ENCODE measurements around the gene SGIP1.

DNA sequence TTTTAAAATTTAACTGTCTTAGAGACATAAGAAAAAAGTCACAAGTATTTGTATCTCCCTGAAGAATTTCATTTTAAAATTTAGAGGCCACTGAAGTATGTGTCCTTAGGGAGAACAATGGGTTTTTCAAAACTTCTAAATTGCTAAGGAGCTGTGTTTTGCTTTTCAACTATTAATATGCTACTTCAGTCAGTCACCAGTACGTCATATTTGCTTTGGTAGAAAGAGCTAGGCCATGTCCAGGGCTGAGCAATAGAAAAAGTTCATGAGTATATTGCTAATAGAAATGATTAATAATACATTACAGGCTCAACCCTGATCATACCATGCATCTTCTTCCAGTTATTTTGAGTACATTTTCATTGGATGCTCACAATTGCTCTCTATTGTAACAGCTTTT is 1.7 kb upstream of the SGIP1 start:
- TF ChIP-seq POLR2A (IDR thresholded peaks at IDR 0.05) (no peak), EP300 (IDR thresholded peaks at IDR 0.05) (no peak)
- TF ChIP-seq, protein P1, sequence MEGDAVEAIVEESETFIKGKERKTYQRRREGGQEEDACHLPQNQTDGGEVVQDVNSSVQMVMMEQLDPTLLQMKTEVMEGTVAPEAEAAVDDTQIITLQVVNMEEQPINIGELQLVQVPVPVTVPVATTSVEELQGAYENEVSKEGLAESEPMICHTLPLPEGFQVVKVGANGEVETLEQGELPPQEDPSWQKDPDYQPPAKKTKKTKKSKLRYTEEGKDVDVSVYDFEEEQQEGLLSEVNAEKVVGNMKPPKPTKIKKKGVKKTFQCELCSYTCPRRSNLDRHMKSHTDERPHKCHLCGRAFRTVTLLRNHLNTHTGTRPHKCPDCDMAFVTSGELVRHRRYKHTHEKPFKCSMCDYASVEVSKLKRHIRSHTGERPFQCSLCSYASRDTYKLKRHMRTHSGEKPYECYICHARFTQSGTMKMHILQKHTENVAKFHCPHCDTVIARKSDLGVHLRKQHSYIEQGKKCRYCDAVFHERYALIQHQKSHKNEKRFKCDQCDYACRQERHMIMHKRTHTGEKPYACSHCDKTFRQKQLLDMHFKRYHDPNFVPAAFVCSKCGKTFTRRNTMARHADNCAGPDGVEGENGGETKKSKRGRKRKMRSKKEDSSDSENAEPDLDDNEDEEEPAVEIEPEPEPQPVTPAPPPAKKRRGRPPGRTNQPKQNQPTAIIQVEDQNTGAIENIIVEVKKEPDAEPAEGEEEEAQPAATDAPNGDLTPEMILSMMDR (IDR thresholded peaks at IDR 0.05) = no peak
